OCI-LY1 (cell line): Measurements from ENCODE around the gene CHN2.

ENCODE experiments used
- H2AFZ ChIP-seq: fragments of 200-600 bp; sonication (generic), shearing (Covaris generic); 2 replicates; pipeline ENCODE4 v1.6.0; 2014; ENCODE audit warnings: antibody characterized with exemption, mild to moderate bottlenecking, low read length
- H3F3A ChIP-seq: fragments of 200-600 bp; sonication (generic), shearing (Covaris generic); 2 replicates; pipeline ENCODE4 v1.6.0; 2014; ENCODE audit warnings: mild to moderate bottlenecking, antibody characterized with exemption, low read length, moderate library complexity; ENCODE audit not compliant: insufficient read depth
- H3K27ac ChIP-seq: fragments of 200-600 bp; sonication (generic); 2 replicates; pipeline ENCODE4 v1.5.1; 2014; ENCODE audit warnings: low read length, mixed run types, mild to moderate bottlenecking, low read depth; ENCODE audit not compliant: poor library complexity, severe bottlenecking
- H3K27me3 ChIP-seq: fragments of 200-600 bp; sonication (generic); 2 replicates; pipeline ENCODE4 v1.6.0; 2014; ENCODE audit warnings: antibody characterized with exemption, mild to moderate bottlenecking, low read length, moderate library complexity; ENCODE audit not compliant: insufficient read depth
- H3K36me3 ChIP-seq: fragments of 200-600 bp; sonication (generic); 2 replicates; pipeline ENCODE4 v1.6.1; 2014; ENCODE audit warnings: mild to moderate bottlenecking, antibody characterized with exemption, low read length, moderate library complexity, mixed read lengths; ENCODE audit not compliant: insufficient read depth
- H3K4me1 ChIP-seq: fragments of 200-600 bp; sonication (generic); 2 replicates; pipeline ENCODE4 v1.5.1; 2014; ENCODE audit warnings: mild to moderate bottlenecking, low read length, moderate library complexity; ENCODE audit not compliant: insufficient read depth, severe bottlenecking
- H3K4me2 ChIP-seq: fragments of 200-600 bp; sonication (generic), shearing (Covaris generic); 2 replicates; pipeline ENCODE4 v1.6.1; 2014; ENCODE audit warnings: low read length
- H3K4me3 ChIP-seq: fragments of 200-600 bp; sonication (generic); 2 replicates; pipeline ENCODE4 v1.5.1; 2014; ENCODE audit warnings: low read length, low read depth, mild to moderate bottlenecking, mixed read lengths; ENCODE audit not compliant: poor library complexity, severe bottlenecking
- H3K79me2 ChIP-seq: fragments of 200-600 bp; shearing (Covaris generic); 2 replicates; pipeline ENCODE4 v1.6.1; 2016; ENCODE audit warnings: mixed run types, low read length, mixed read lengths; ENCODE audit not compliant: insufficient read depth
- H3K9ac ChIP-seq: fragments of 200-600 bp; sonication (generic), shearing (Covaris generic); 2 replicates; pipeline ENCODE4 v1.6.1; 2014; ENCODE audit warnings: mild to moderate bottlenecking, low read length, mixed read lengths
- H3K9me2 ChIP-seq: fragments of 200-600 bp; sonication (generic), shearing (Covaris generic); 2 replicates; pipeline ENCODE4 v1.6.1; 2014; ENCODE audit warnings: low read depth, mild to moderate bottlenecking, low read length, mixed read lengths
- H3K9me3 ChIP-seq: fragments of 200-600 bp; shearing (Covaris generic); 2 replicates; pipeline ENCODE4 v1.6.1; 2014; ENCODE audit warnings: low read length, mixed read lengths
- H4K20me1 ChIP-seq: fragments of 200-600 bp; sonication (generic), shearing (Covaris generic); 2 replicates; pipeline ENCODE4 v1.6.0; 2016; ENCODE audit warnings: mild to moderate bottlenecking, low read length; ENCODE audit not compliant: insufficient read depth
- EZH2 ChIP-seq: fragments of 200-600 bp; sonication (generic), shearing (Covaris generic); IDR thresholded peaks from 2 replicates; pipeline ENCODE4 v1.8.0; 2017; ENCODE audit warnings: borderline replicate concordance, mixed run types, mild to moderate bottlenecking, antibody characterized with exemption, low read length, moderate library complexity, mixed read lengths
- TF ChIP-seq, protein P1 (sequence below): fragments of 200-600 bp; sonication (generic), shearing (Covaris generic); IDR thresholded peaks from 2 replicates; pipeline ENCODE4 v1.5.1; 2017; ENCODE audit warnings: mild to moderate bottlenecking, antibody characterized with exemption, low read length, moderate library complexity, mixed read lengths

CHN2 gene

GRCh38 chr7:29318853-29319718 lies 124.5 kb downstream of the CHN2 start:
- Histone ChIP-seq H3K9ac (no peak overlapping the region), H4K20me1 (no peaks in the 10 kb centered on the region)
- no peak for TF ChIP-seq EZH2
- TF ChIP-seq, protein P1, sequence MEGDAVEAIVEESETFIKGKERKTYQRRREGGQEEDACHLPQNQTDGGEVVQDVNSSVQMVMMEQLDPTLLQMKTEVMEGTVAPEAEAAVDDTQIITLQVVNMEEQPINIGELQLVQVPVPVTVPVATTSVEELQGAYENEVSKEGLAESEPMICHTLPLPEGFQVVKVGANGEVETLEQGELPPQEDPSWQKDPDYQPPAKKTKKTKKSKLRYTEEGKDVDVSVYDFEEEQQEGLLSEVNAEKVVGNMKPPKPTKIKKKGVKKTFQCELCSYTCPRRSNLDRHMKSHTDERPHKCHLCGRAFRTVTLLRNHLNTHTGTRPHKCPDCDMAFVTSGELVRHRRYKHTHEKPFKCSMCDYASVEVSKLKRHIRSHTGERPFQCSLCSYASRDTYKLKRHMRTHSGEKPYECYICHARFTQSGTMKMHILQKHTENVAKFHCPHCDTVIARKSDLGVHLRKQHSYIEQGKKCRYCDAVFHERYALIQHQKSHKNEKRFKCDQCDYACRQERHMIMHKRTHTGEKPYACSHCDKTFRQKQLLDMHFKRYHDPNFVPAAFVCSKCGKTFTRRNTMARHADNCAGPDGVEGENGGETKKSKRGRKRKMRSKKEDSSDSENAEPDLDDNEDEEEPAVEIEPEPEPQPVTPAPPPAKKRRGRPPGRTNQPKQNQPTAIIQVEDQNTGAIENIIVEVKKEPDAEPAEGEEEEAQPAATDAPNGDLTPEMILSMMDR: no peak

GRCh38 chr7:29319719-29320521 lies 125.3 kb downstream of the CHN2 start:
- H3K9me3 ChIP-seq: no peaks in the 10 kb centered on the region
- TF ChIP-seq, protein P1: no peak
- no peak for TF ChIP-seq EZH2
- H3K4me1 ChIP-seq: no peaks in the 10 kb centered on the region
- H3K4me3 ChIP-seq: no peak overlapping the region
- no peak overlapping the region for H3K27ac ChIP-seq
- no peaks in the 10 kb centered on the region for H3F3A ChIP-seq
- H3K79me2 ChIP-seq: no peaks in the 10 kb centered on the region
- no peaks in the 10 kb centered on the region for H3K27me3 ChIP-seq
- no peaks in the 10 kb centered on the region for H3K36me3 ChIP-seq
- H3K9me2 ChIP-seq: no peaks in the 10 kb centered on the region
- no peaks in the 10 kb centered on the region for H4K20me1 ChIP-seq
- no peak overlapping the region for H2AFZ ChIP-seq
- H3K9ac ChIP-seq: no peak overlapping the region
- no peak overlapping the region for H3K4me2 ChIP-seq

More at GRCh38 chr7:29318853-29319718, 124.5 kb downstream of the CHN2 start:
- Histone ChIP-seq H3K27ac (no peak overlapping the region), H3K36me3 (no peaks in the 10 kb centered on the region), H3K4me1 (no peaks in the 10 kb centered on the region), H3K27me3 (no peaks in the 10 kb centered on the region), H3K4me3 (no peak overlapping the region), H2AFZ (no peak overlapping the region), H3F3A (no peaks in the 10 kb centered on the region), H3K9me3 (no peaks in the 10 kb centered on the region), H3K4me2 (no peak overlapping the region), H3K9me2 (no peaks in the 10 kb centered on the region), H3K79me2 (no peaks in the 10 kb centered on the region)

DNA sequence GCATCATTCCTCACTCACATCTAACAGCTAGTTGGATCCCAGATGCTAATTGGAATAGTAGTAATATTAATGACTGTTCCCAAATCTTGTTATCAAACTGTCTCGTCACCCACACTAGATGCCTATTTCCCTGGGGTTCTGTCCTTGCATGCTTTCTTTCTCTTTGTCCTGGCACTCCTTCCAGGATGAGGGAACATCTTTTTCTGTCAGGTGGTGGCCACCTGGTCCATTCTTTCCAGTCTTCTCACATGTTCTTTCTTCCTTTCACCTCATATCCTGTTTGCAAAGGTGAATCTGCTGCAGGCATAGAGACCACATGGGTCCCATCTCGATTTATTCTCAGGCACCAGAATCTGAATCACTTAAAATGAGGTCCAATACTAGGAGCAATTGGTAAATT lies 126.0 kb downstream of the CHN2 start:
- TF ChIP-seq EZH2: no peak
- TF ChIP-seq, protein P1: no peak
- no peaks in the 10 kb centered on the region for H4K20me1 ChIP-seq

More for the DNA sequence above, 126.0 kb downstream of the CHN2 start:
- Histone ChIP-seq H3K9me2 (no peaks in the 10 kb centered on the region), H2AFZ (no peak overlapping the region), H3K4me2 (no peak overlapping the region), H3K79me2 (no peaks in the 10 kb centered on the region), H3K4me3 (no peak overlapping the region), H3K4me1 (no peaks in the 10 kb centered on the region), H3K36me3 (no peaks in the 10 kb centered on the region), H3K27ac (no peak overlapping the region), H3K9me3 (no peaks in the 10 kb centered on the region), H3K9ac (no peak overlapping the region), H3K27me3 (no peaks in the 10 kb centered on the region), H3F3A (no peaks in the 10 kb centered on the region)
